Neural cell (in vitro differentiated cells): ENCODE measurements around the gene SORD.
"Not testable (repeated sequence)": the region's sequence is repeated elsewhere in the genome, so short reads cannot be mapped to it uniquely, and the experiment has no call there.

ENCODE experiments used
- CTCF ChIP-seq: fragments of 450-650 bp; IDR thresholded peaks from 2 replicates; pipeline ENCODE4 v1.5.1; 2014; ENCODE audit warnings: antibody characterized with exemption, mild to moderate bottlenecking, moderate library complexity; ENCODE audit not compliant: poor library complexity, severe bottlenecking
- REST ChIP-seq: IDR thresholded peaks from 2 replicates; pipeline ENCODE4 v1.6.1; 2012; ENCODE audit warnings: borderline replicate concordance
- TAF1 ChIP-seq: IDR thresholded peaks from 2 replicates; pipeline ENCODE4 v1.6.1; 2012; ENCODE audit warnings: low read depth

GRCh38 chr15:45075440-45076320 lies 52.7 kb downstream of the SORD start:
- not testable (repeated sequence) for TF ChIP-seq CTCF, TAF1, REST
